Thyroid gland (tissue), 4 donors: Measurements from ENCODE around the gene CCL18.

Experiments used
- CTCF ChIP-seq, 6 experiments: fragments of 200-600 bp in 3 of 6; fragments of 450-650 bp in 3 of 6; sonication (generic) in 3 of 6; IDR thresholded peaks; one replicate each; pipeline ENCODE4 v1.5.1; 2016 to 2019; ENCODE audit warnings: antibody characterized with exemption in 6 of 6, mild to moderate bottlenecking in 2 of 6, inconsistent platforms in 1 of 6, moderate library complexity in 1 of 6
- POLR2A ChIP-seq, 2 donors: fragments of 450-650 bp; IDR thresholded peaks; one replicate each; pipeline ENCODE4 v1.6.1; 2017; ENCODE audit warnings: antibody characterized with exemption in 2 of 2, mild to moderate bottlenecking in 2 of 2, moderate library complexity in 1 of 2

DNA sequence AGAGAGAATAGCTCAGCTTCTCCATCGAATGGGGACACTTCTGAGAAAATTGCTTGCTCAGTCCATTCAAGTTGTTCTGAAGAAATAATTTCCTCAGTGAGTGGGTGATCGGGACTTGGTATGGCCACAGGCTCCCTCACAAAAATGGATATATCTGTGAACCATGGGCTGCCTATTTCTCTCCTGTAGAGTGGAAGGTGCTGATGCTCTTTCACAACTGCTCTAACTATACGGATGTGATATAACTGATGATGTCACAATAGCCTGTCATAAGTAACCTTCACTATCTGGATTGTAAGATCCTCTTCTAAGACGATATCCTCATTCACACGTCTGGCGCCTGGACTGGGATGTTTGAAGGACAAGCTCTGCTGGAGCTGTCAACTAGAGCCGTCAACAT lies 4.7 kb upstream of the CCL18 start:
- TF ChIP-seq CTCF (IDR thresholded peaks at IDR 0.05) (no peak), POLR2A (IDR thresholded peaks at IDR 0.05) (no peak)
